ENCODE results near the gene FRMD3. TPM values are rescaled to one million over a fixed set of nuclear protein-coding genes. Genes with fewer than 3 reads are reported as not detected.

Gene FRMD3
- total RNA-seq, 2 donors from 2014 or later, result 2.1 to 4.6 TPM

DNA sequence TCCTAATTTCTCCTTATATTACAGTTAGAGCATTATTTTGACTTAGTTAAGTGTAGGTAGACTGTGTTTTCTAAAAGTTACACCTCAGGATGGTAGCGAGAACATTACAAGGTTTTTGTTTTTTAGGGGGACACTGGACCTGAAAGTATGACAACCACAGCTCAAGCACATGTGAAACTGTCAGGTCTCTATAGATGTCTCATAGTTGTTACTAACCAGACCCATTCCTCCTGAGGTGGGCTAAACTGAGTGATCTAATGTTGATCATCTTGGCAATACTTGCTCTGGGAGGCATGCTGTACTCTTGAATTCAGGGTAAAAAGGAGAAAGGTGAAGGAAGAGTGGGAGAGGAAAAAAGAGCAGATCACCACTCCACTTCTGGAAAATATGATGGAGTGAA is 278.6 kb downstream of the FRMD3 start:
- H3K4me3 ChIP-seq, result no peak overlapping the region
- no peak overlapping the region for H3K27ac ChIP-seq
- H3K27me3 ChIP-seq, result no peaks in the 10 kb centered on the region
- DNase-seq, result no peak
- no peaks in the 10 kb centered on the region for H3K4me1 ChIP-seq
- no peaks in the 10 kb centered on the region for H3K9me3 ChIP-seq
- H3K36me3 ChIP-seq (replicated peaks in 1 of 2; ENCODE audit: insufficient read depth in 1 of 2, low read depth in 2 of 2), result no peaks in the 10 kb centered on the region
- no peak for TF ChIP-seq POLR2A (IDR thresholded peaks at IDR 0.05)
- TF ChIP-seq, protein P1, sequence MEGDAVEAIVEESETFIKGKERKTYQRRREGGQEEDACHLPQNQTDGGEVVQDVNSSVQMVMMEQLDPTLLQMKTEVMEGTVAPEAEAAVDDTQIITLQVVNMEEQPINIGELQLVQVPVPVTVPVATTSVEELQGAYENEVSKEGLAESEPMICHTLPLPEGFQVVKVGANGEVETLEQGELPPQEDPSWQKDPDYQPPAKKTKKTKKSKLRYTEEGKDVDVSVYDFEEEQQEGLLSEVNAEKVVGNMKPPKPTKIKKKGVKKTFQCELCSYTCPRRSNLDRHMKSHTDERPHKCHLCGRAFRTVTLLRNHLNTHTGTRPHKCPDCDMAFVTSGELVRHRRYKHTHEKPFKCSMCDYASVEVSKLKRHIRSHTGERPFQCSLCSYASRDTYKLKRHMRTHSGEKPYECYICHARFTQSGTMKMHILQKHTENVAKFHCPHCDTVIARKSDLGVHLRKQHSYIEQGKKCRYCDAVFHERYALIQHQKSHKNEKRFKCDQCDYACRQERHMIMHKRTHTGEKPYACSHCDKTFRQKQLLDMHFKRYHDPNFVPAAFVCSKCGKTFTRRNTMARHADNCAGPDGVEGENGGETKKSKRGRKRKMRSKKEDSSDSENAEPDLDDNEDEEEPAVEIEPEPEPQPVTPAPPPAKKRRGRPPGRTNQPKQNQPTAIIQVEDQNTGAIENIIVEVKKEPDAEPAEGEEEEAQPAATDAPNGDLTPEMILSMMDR (IDR thresholded peaks at IDR 0.05), result no peak
- ATAC-seq, result no peak
- intact Hi-C loops (cut with DNase I), result no loop called here
- WGBS, 2 donors, result 93 to 94% methylated on average over 1 of the region's 1 CpG

DNA sequence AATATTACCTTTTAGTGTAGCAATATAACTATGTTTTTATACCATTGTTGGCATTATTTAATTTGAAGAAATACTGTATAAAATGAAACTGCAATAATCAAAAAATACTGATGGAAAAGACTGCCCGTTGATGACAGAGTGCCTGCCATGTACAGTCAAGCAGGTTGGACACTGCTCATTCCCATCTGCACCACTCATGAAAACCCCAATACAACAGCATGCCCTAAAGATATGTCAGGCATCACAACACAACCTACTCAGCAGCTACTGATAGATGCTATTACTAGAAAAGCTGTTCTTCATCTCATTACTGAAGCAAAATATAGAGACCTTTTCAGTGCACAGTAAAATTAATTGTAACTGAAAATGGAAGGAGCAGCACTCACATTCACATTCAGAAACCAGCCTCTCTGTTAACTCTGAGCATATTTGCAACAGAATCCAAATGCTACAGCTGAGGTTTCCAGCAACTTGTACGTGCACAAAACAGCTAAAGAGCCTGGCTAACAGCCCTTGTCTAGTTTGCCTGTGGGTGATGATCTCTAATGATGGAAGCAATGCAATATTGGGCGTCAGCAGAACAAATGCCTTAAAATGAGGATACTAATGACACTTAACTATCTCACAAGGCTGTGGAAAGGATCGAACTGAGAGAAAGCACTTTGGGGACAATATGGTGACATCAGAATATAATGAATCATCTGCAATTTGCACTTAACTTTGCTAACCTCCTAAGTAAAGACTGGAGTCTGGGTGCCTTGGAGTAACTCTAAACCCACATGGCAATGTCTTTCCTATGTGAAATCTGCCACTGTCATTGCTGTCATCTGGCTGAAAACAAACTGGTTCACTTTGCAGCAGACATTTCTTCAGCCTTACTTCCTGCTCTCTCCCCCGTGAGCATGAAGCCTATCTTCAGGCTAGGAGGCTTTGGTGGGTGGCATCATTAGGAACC is 280.0 kb downstream of the FRMD3 start:
- no peaks in the 10 kb centered on the region for H3K4me1 ChIP-seq
- H3K27me3 ChIP-seq, result no peaks in the 10 kb centered on the region
- DNase-seq (no peak), ATAC-seq (no peak)
- 81 to 87% methylated on average over 5 of the region's 5 CpGs for WGBS, 2 donors
- intact Hi-C loops (cut with DNase I), result no loop called here
- H3K4me3 ChIP-seq, result no peak overlapping the region
- no peaks in the 10 kb centered on the region for H3K9me3 ChIP-seq
- TF ChIP-seq, protein P1 (IDR thresholded peaks at IDR 0.05), result no peak
- no peak for TF ChIP-seq POLR2A (IDR thresholded peaks at IDR 0.05)
- H3K36me3 ChIP-seq (replicated peaks in 1 of 2; ENCODE audit: insufficient read depth in 1 of 2, low read depth in 2 of 2), result no peaks in the 10 kb centered on the region
- no peak overlapping the region for H3K27ac ChIP-seq

DNA sequence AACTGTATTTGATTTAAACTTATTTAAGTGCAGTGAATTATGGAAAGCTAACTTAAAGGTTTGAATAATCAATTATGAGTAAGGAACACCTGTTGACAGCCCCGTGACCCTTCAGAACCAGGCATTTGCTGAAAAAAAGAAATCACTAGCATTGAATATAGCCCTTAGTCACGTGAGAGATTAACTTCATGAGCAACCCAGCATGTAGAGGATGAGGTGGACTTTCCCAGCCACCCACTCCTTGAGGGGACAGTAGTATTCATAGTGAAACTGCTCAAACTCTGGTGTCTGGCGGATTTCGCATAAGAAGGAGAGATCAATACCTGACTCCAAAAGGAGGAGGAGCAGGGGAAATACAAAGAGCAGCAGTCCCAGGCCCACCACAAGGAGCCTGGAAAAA is 290.5 kb downstream of the FRMD3 start:
- no peak for TF ChIP-seq POLR2A (IDR thresholded peaks at IDR 0.05)
- peaks cover 0 to 5% (median 0%) of the 10 kb centered on the region in 3 donors for H3K9me3 ChIP-seq
- H3K4me1 ChIP-seq, result no peaks in the 10 kb centered on the region
- H3K27me3 ChIP-seq, result no peaks in the 10 kb centered on the region
- no peak overlapping the region for H3K4me3 ChIP-seq
- WGBS, 2 donors, result 77 to 99% methylated on average over 4 of the region's 4 CpGs
- no peaks in the 10 kb centered on the region for H3K36me3 ChIP-seq (replicated peaks in 1 of 2; ENCODE audit: insufficient read depth in 1 of 2, low read depth in 2 of 2)
- H3K27ac ChIP-seq, result no peak overlapping the region
- no peak for DNase-seq
- no peak for ATAC-seq
- intact Hi-C loops (cut with DNase I), result no loop called here

DNA sequence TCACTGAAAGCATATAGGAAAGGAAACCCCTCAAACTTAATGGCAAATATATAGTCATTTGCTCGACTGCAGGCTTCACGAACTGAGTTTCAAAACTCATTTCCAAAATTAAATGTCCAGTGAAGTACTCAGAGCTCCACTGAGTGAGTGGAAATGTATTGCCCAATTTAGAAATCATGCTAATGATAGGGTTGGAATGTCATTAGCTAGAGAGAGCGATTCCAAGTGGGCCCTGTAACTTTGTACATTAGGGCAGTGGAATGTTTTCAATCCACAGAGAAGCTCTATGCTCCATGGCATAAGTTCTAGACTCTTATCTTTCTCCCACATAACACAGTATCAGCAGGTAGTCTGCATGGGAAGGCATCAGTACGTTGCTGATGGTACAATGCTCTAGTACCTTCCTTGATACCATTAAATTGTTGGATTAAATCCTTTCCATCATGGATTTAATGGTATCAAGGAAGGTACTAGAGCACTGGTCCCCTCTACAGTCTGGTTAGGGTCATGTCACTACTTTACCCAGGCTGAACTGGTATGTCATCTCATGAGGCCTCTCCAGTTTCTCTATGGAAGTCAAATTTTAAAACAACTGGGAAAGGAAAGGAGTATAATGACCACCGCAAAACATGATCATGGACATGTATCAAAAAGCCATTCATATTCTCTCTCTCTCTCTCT is 292.1 kb downstream of the FRMD3 start:
- H3K36me3 ChIP-seq (replicated peaks in 1 of 2; ENCODE audit: insufficient read depth in 1 of 2, low read depth in 2 of 2), result no peaks in the 10 kb centered on the region
- TF ChIP-seq POLR2A (IDR thresholded peaks at IDR 0.05), result no peak
- TF ChIP-seq, protein P1 (IDR thresholded peaks at IDR 0.05), result no peak
- no peak for DNase-seq
- no peak overlapping the region for H3K4me3 ChIP-seq
- H3K9me3 ChIP-seq, result peaks cover 0 to 5% (median 0%) of the 10 kb centered on the region in 3 donors
- H3K27me3 ChIP-seq, result no peaks in the 10 kb centered on the region
- H3K4me1 ChIP-seq, result no peaks in the 10 kb centered on the region
- no peak for ATAC-seq
- no peak overlapping the region for H3K27ac ChIP-seq
- WGBS, 2 donors, result 80 to 95% methylated on average over 5 of the region's 5 CpGs
- intact Hi-C loops (cut with DNase I), result no loop called here

DNA sequence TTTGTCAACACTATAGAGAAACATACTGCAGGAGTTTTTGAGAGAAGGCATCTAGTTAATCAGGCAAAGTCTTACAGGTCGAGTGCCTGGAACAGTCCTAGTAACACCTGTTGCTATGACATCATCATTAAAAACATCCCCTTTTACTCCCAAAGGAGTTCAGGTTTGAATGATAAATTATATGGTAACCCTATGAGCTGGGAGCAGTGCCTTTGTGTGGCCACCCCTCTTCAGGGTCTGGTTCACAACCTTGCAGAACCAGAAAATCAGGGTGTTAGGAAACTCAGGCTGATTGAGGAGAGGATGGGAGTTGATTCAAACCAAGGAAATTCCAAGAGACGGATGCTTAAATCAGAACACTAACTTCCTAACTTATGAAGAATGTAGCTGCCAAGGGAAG is 296.1 kb downstream of the FRMD3 start:
- intact Hi-C loops (cut with DNase I), result no loop called here
- Histone ChIP-seq H3K27ac (no peak overlapping the region), H3K27me3 (no peaks in the 10 kb centered on the region), H3K36me3 (replicated peaks in 1 of 2; ENCODE audit: insufficient read depth in 1 of 2, low read depth in 2 of 2) (no peaks in the 10 kb centered on the region), H3K4me1 (peaks cover 9% of the 10 kb centered on the region), H3K4me3 (no peak overlapping the region), H3K9me3 (no peaks in the 10 kb centered on the region)
- ATAC-seq (no peak), DNase-seq (no peak)
- TF ChIP-seq, protein P1 (IDR thresholded peaks at IDR 0.05), result no peak
- no peak for TF ChIP-seq POLR2A (IDR thresholded peaks at IDR 0.05)
- WGBS, 2 donors, result 58 to 73% methylated on average over 2 of the region's 2 CpGs

Measured in body of pancreas (tissue), 4 donors.